ENCODE data around the gene TRIM65.

- TF ChIP-seq POLR2A (IDR thresholded peaks at IDR 0.05) (peak; percentile 8 to 79 (median 73)), CTCF (IDR thresholded peaks at IDR 0.05) (peak in 1 of 7 experiments; percentile 26)
These were observed 19.6 kb downstream of the TRIM65 start for GRCh38 chr17:75876938-75877751.
